Sigmoid colon (tissue), 3 donors: ENCODE results near the gene PRKAG3.

Experiments used
- CTCF ChIP-seq, 4 experiments: fragments of 450-650 bp in 3 of 4; fragments of 200-600 bp in 1 of 4; IDR thresholded peaks; one replicate each; pipeline ENCODE4 v1.5.1; 2016 to 2019; ENCODE audit warnings: antibody characterized with exemption in 4 of 4, mild to moderate bottlenecking in 3 of 4, moderate library complexity in 2 of 4
- POLR2A ChIP-seq, 2 donors: fragments of 450-650 bp; IDR thresholded peaks; one replicate each; pipeline ENCODE4 v1.6.1; 2016; ENCODE audit warnings: antibody characterized with exemption in 2 of 2, mild to moderate bottlenecking in 2 of 2, moderate library complexity in 2 of 2

GRCh38 chr2:218785103-218785502 lies 46.5 kb downstream of the PRKAG3 start:
- TF ChIP-seq POLR2A (IDR thresholded peaks at IDR 0.05): no peak
- no peak for TF ChIP-seq CTCF (IDR thresholded peaks at IDR 0.05)
